HepG2 (cell line): Measurements from ENCODE around the gene AGPAT3. TPM values are rescaled to one million over a fixed set of nuclear protein-coding genes. Genes with fewer than 3 reads are reported as not detected.

Experiments used
- FOXK1 ChIP-seq: sonication (generic); formaldehyde crosslinking; IDR thresholded peaks from 2 replicates; pipeline ENCODE4 v1.4.0; 2020; ENCODE audit warnings: low read depth, missing genetic modification reagents, borderline replicate concordance
- GMEB1 ChIP-seq: sonication (generic); formaldehyde crosslinking; IDR thresholded peaks from 2 replicates; pipeline ENCODE4 v1.5.1; 2020; ENCODE audit warnings: missing genetic modification reagents, mild to moderate bottlenecking, borderline replicate concordance
- GMEB2 ChIP-seq: IDR thresholded peaks from 2 replicates; pipeline ENCODE4 v1.6.1; 2016; ENCODE audit warnings: missing biosample characterization, missing genetic modification reagents, low read depth
- HDAC2 ChIP-seq: sonication (generic); formaldehyde crosslinking; IDR thresholded peaks from 2 replicates; pipeline ENCODE4 v1.4.0; 2020; ENCODE audit warnings: missing genetic modification reagents
- HNF4A ChIP-seq: sonication (generic); formaldehyde crosslinking; IDR thresholded peaks from 2 replicates; pipeline ENCODE4 v1.4.0; 2020; ENCODE audit warnings: missing genetic modification reagents
- MEF2D ChIP-seq: sonication (generic); formaldehyde crosslinking; IDR thresholded peaks from 2 replicates; pipeline ENCODE4 v1.5.1; 2020; ENCODE audit warnings: mild to moderate bottlenecking, missing genetic modification reagents
- NR2F2 ChIP-seq: IDR thresholded peaks from 2 replicates; pipeline ENCODE4 v1.6.1; 2012; ENCODE audit warnings: low read depth, inconsistent platforms, borderline replicate concordance
- PATZ1 ChIP-seq: sonication (generic); formaldehyde crosslinking; IDR thresholded peaks from 2 replicates; pipeline ENCODE4 v1.4.0; 2020; ENCODE audit warnings: missing genetic modification reagents
- THAP11 ChIP-seq: IDR thresholded peaks from 2 replicates; pipeline ENCODE4 v1.6.1; 2016; ENCODE audit warnings: missing biosample characterization, missing genetic modification reagents
- ZHX1 ChIP-seq: sonication (generic); formaldehyde crosslinking; IDR thresholded peaks from 2 replicates; pipeline ENCODE4 v1.8.1; 2022; ENCODE audit warnings: low read depth, mild to moderate bottlenecking, missing genetic modification reagents
- ZNF251 ChIP-seq: sonication (generic); formaldehyde crosslinking; IDR thresholded peaks from 2 replicates; pipeline ENCODE4 v1.9.0; 2021; ENCODE audit warnings: mild to moderate bottlenecking, missing genetic modification reagents
- ZNF569 ChIP-seq: sonication (generic); formaldehyde crosslinking; IDR thresholded peaks from 2 replicates; pipeline ENCODE4 v1.5.0; 2020; ENCODE audit warnings: mild to moderate bottlenecking, missing genetic modification reagents, moderate library complexity, borderline replicate concordance
- polyA plus RNA-seq, 8 experiments: library from polyadenylated mRNA; depleted of rRNA in 3 of 8; stranded (reverse) in 7 of 8; unstranded in 1 of 8; fragments of >200 nt; fragmentation: Illumina TruSeq in 4 of 8; extraction: Trizol in 4 of 8; gene quantifications; 2 replicates each; pipeline versions ENCODE4 v1.2.1 to v1.2.3, GENCODE V29; 2011 to 2016; ENCODE audit warnings: low read depth in 4 of 8, missing spikeins in 1 of 8, mixed read lengths in 1 of 8; ENCODE audit not compliant: insufficient read depth in 1 of 8
- total RNA-seq, 5 experiments: library from RNA; depleted of rRNA; stranded (reverse); fragments of >200 nt; fragmentation: Illumina TruSeq; extraction: Trizol; gene quantifications; 2 replicates each; pipeline ENCODE4 v1.2.3, GENCODE V29; 2016; ENCODE audit warnings: low read depth in 1 of 5
- TF ChIP-seq, protein P1 (sequence below): sonication (generic); formaldehyde crosslinking; IDR thresholded peaks from 2 replicates; pipeline ENCODE4 v1.5.0; 2020; ENCODE audit warnings: mild to moderate bottlenecking, missing genetic modification reagents
- TF ChIP-seq, protein P2 (sequence below): sonication (generic); formaldehyde crosslinking; conservative IDR thresholded peaks from 2 replicates; pipeline ENCODE4 v1.4.0; 2020; ENCODE audit warnings: mild to moderate bottlenecking, missing genetic modification reagents, moderate library complexity
- TF ChIP-seq, protein P3 (sequence below): IDR thresholded peaks from 2 replicates; pipeline ENCODE4 v1.6.1; 2012; ENCODE audit warnings: inconsistent platforms

Gene AGPAT3
- total and polyA plus RNA-seq, 2 of the 13 experiments (the other 11 are each of a cell fraction or from before 2014, with no cell fraction given), result 32.2 to 54.4 TPM

GRCh38 chr21:43867948-43868347 is 2.9 kb downstream of the AGPAT3 start (continued):
- peak; percentile 40; the same call in 1 of the 2 replicates for TF ChIP-seq PATZ1
- no peak for TF ChIP-seq ZNF569 (CRISPR knock-in tag)
- TF ChIP-seq HDAC2 (CRISPR knock-in tag), result peak; percentile 41; the same call in 1 of the 2 replicates
- no peak for TF ChIP-seq ZNF251 (CRISPR knock-in tag)
- TF ChIP-seq HNF4A, result peak; percentile 90
- TF ChIP-seq, protein P1, sequence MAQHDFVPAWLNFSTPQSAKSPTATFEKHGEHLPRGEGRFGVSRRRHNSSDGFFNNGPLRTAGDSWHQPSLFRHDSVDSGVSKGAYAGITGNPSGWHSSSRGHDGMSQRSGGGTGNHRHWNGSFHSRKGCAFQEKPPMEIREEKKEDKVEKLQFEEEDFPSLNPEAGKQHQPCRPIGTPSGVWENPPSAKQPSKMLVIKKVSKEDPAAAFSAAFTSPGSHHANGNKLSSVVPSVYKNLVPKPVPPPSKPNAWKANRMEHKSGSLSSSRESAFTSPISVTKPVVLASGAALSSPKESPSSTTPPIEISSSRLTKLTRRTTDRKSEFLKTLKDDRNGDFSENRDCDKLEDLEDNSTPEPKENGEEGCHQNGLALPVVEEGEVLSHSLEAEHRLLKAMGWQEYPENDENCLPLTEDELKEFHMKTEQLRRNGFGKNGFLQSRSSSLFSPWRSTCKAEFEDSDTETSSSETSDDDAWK (CRISPR knock-in tag), result no peak
- TF ChIP-seq, protein P2, sequence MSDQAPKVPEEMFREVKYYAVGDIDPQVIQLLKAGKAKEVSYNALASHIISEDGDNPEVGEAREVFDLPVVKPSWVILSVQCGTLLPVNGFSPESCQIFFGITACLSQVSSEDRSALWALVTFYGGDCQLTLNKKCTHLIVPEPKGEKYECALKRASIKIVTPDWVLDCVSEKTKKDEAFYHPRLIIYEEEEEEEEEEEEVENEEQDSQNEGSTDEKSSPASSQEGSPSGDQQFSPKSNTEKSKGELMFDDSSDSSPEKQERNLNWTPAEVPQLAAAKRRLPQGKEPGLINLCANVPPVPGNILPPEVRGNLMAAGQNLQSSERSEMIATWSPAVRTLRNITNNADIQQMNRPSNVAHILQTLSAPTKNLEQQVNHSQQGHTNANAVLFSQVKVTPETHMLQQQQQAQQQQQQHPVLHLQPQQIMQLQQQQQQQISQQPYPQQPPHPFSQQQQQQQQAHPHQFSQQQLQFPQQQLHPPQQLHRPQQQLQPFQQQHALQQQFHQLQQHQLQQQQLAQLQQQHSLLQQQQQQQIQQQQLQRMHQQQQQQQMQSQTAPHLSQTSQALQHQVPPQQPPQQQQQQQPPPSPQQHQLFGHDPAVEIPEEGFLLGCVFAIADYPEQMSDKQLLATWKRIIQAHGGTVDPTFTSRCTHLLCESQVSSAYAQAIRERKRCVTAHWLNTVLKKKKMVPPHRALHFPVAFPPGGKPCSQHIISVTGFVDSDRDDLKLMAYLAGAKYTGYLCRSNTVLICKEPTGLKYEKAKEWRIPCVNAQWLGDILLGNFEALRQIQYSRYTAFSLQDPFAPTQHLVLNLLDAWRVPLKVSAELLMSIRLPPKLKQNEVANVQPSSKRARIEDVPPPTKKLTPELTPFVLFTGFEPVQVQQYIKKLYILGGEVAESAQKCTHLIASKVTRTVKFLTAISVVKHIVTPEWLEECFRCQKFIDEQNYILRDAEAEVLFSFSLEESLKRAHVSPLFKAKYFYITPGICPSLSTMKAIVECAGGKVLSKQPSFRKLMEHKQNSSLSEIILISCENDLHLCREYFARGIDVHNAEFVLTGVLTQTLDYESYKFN (CRISPR knock-in tag), result peak; percentile 50
- peak; percentile 20; the same call in 1 of the 2 replicates for TF ChIP-seq FOXK1 (CRISPR knock-in tag)
- 0 out of 2 replicates have a peak, but pooled peaks have one; percentile 28 for TF ChIP-seq THAP11
- TF ChIP-seq, protein P3, sequence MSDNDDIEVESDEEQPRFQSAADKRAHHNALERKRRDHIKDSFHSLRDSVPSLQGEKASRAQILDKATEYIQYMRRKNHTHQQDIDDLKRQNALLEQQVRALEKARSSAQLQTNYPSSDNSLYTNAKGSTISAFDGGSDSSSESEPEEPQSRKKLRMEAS, result 0 out of 2 replicates have a peak, but pooled peaks have one; percentile 32
- TF ChIP-seq MEF2D, result no peak
- no peak for TF ChIP-seq NR2F2
- TF ChIP-seq ZHX1 (CRISPR knock-in tag), result no peak
- TF ChIP-seq GMEB1 (CRISPR knock-in tag), result no peak
- no peak for TF ChIP-seq GMEB2 (CRISPR knock-in tag)
